GM18526 (cell line): ENCODE results near the gene NEDD4L.

Source experiments
- POLR2A ChIP-seq: IDR thresholded peaks from 3 replicates; pipeline ENCODE4 v1.6.1; 2011; ENCODE audit not compliant: insufficient read length; ENCODE audit errors: extremely low read depth

The NEDD4L gene

GRCh38 chr18:58362829-58363271, 318.8 kb downstream of the NEDD4L start:
- no peak for TF ChIP-seq POLR2A

GRCh38 chr18:58363767-58364540, 319.9 kb downstream of the NEDD4L start:
- TF ChIP-seq POLR2A, result no peak

- no peak for TF ChIP-seq POLR2A
Measured at GRCh38 chr18:58364876-58365528, 321.0 kb downstream of the NEDD4L start.

GRCh38 chr18:58367425-58368140, 323.6 kb downstream of the NEDD4L start:
- TF ChIP-seq POLR2A, result no peak

- no peak for TF ChIP-seq POLR2A
Measured at GRCh38 chr18:58369616-58370015, 325.6 kb downstream of the NEDD4L start.

GRCh38 chr18:58370038-58370580, 326.1 kb downstream of the NEDD4L start:
- no peak for TF ChIP-seq POLR2A

- TF ChIP-seq POLR2A, result no peak
Measured at GRCh38 chr18:58370612-58371011, 326.6 kb downstream of the NEDD4L start.

- no peak for TF ChIP-seq POLR2A
Measured at GRCh38 chr18:58373481-58373880, 329.5 kb downstream of the NEDD4L start.

- TF ChIP-seq POLR2A, result no peak
Measured at GRCh38 chr18:58375051-58375450, 331.0 kb downstream of the NEDD4L start.

- TF ChIP-seq POLR2A, result no peak
Measured at GRCh38 chr18:58378411-58379379, 334.7 kb downstream of the NEDD4L start.

- no peak for TF ChIP-seq POLR2A
Measured at GRCh38 chr18:58379443-58379842, 335.4 kb downstream of the NEDD4L start.

- no peak for TF ChIP-seq POLR2A
Measured at GRCh38 chr18:58381676-58382411, 337.8 kb downstream of the NEDD4L start.

- TF ChIP-seq POLR2A, result no peak
Measured at GRCh38 chr18:58382446-58382845, 338.4 kb downstream of the NEDD4L start.

GRCh38 chr18:58385472-58385871, 341.4 kb downstream of the NEDD4L start:
- TF ChIP-seq POLR2A, result no peak
